ENCODE measurements around the gene LPCAT2.

DNA sequence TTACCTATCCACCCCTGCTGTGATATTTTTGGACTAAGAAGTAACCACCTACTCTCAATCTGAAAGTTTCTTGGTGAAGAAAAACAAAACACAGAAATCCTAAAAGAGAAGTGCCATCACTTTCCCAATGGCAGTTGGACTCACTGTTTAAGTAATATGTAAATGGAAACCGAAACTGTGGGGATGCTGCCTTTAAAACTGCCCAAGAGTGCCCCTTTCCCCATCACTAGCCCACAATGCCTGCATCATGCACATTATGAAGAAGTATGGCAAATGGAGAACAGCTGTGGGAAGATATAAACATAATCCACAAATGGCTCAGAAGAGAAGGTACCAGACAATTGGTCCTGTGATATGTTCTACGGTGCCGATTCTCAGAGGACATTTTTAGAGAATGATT is 113.4 kb downstream of the LPCAT2 start:
- TF ChIP-seq, protein P1, sequence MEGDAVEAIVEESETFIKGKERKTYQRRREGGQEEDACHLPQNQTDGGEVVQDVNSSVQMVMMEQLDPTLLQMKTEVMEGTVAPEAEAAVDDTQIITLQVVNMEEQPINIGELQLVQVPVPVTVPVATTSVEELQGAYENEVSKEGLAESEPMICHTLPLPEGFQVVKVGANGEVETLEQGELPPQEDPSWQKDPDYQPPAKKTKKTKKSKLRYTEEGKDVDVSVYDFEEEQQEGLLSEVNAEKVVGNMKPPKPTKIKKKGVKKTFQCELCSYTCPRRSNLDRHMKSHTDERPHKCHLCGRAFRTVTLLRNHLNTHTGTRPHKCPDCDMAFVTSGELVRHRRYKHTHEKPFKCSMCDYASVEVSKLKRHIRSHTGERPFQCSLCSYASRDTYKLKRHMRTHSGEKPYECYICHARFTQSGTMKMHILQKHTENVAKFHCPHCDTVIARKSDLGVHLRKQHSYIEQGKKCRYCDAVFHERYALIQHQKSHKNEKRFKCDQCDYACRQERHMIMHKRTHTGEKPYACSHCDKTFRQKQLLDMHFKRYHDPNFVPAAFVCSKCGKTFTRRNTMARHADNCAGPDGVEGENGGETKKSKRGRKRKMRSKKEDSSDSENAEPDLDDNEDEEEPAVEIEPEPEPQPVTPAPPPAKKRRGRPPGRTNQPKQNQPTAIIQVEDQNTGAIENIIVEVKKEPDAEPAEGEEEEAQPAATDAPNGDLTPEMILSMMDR (IDR thresholded peaks at IDR 0.05; ENCODE audit: insufficient read depth, low read depth, low read length) = no peak
- no peak for TF ChIP-seq EZH2 (IDR thresholded peaks at IDR 0.05; ENCODE audit: insufficient read depth, low read length)
